ENCODE results near the gene ITPRID2. TPM values are rescaled to one million over a fixed set of nuclear protein-coding genes. Genes with fewer than 3 reads are reported as not detected.

ITPRID2 gene
- total RNA-seq, 1 experiment from 2014 or later, result 375 TPM

- no peak for TF ChIP-seq CTCF (IDR thresholded peaks at IDR 0.05; ENCODE audit: unreplicated experiment)
- BruUV-seq (replicated peaks), result no TSS peak
- CTCF ChIA-PET, result interaction anchor here (0.6 to 1.5 kb wide), 5 partner anchors 12 to 173 kb away, joined by 3 read pairs; no protein-coding TSS in a partner anchor
- intact Hi-C loops (cut with micrococcal nuclease; ENCODE audit: unreplicated experiment), result no loop called here
- no peaks in the 10 kb centered on the region for H3K9me3 Mint-ChIP-seq (ENCODE audit: low read depth, unreplicated experiment)
- H3K36me3 Mint-ChIP-seq (ENCODE audit: insufficient read depth, unreplicated experiment), result peaks cover 91% of the 10 kb centered on the region
- no peak for DNase-seq
- no peaks in the 10 kb centered on the region for H3K27me3 Mint-ChIP-seq (ENCODE audit: unreplicated experiment)
- H3K4me3 Mint-ChIP-seq (ENCODE audit: low read depth, unreplicated experiment), result no peak overlapping the region
- H3K27ac Mint-ChIP-seq (ENCODE audit: unreplicated experiment), result no peak overlapping the region
- H3K4me1 Mint-ChIP-seq (ENCODE audit: low read depth, unreplicated experiment), result peaks cover 59% of the 10 kb centered on the region
Observed at GRCh38 chr2:181911830-181912229, 20.3 kb downstream of the ITPRID2 start.

GRCh38 chr2:181915102-181915501 lies 23.6 kb downstream of the ITPRID2 start:
- BruUV-seq (replicated peaks), result no TSS peak
- no peak for TF ChIP-seq CTCF (IDR thresholded peaks at IDR 0.05; ENCODE audit: unreplicated experiment)
- Mint-ChIP-seq H3K27ac (ENCODE audit: unreplicated experiment) (peak overlapping the region; percentile 63), H3K9me3 (ENCODE audit: low read depth, unreplicated experiment) (no peaks in the 10 kb centered on the region), H3K36me3 (ENCODE audit: insufficient read depth, unreplicated experiment) (peaks cover 84% of the 10 kb centered on the region), H3K27me3 (ENCODE audit: unreplicated experiment) (no peaks in the 10 kb centered on the region), H3K4me1 (ENCODE audit: low read depth, unreplicated experiment) (peaks cover 48% of the 10 kb centered on the region), H3K4me3 (ENCODE audit: low read depth, unreplicated experiment) (peak overlapping the region; percentile 2)
- DNase-seq, result no peak
- intact Hi-C loops (cut with micrococcal nuclease; ENCODE audit: unreplicated experiment), result no loop called here
- CTCF ChIA-PET, result no interaction called here

GRCh38 chr2:181916726-181917718 lies 25.5 kb downstream of the ITPRID2 start:
- DNase-seq, result no peak
- Mint-ChIP-seq H3K4me3 (ENCODE audit: low read depth, unreplicated experiment) (peak overlapping the region; percentile 3), H3K27ac (ENCODE audit: unreplicated experiment) (peak overlapping the region; percentile 20), H3K36me3 (ENCODE audit: insufficient read depth, unreplicated experiment) (peaks cover 81% of the 10 kb centered on the region), H3K27me3 (ENCODE audit: unreplicated experiment) (no peaks in the 10 kb centered on the region), H3K4me1 (ENCODE audit: low read depth, unreplicated experiment) (peaks cover 42% of the 10 kb centered on the region), H3K9me3 (ENCODE audit: low read depth, unreplicated experiment) (no peaks in the 10 kb centered on the region)
- TF ChIP-seq CTCF (IDR thresholded peaks at IDR 0.05; ENCODE audit: unreplicated experiment), result no peak
- no TSS peak for BruUV-seq (replicated peaks)
- CTCF ChIA-PET, result interaction anchor here (1.4 kb wide), 1 partner anchor 161 kb away, joined by 3 read pairs; no protein-coding TSS in a partner anchor
- intact Hi-C loops (cut with micrococcal nuclease; ENCODE audit: unreplicated experiment), result no loop called here

- H3K9me3 Mint-ChIP-seq (ENCODE audit: low read depth, unreplicated experiment), result no peaks in the 10 kb centered on the region
- peaks cover 84% of the 10 kb centered on the region for H3K36me3 Mint-ChIP-seq (ENCODE audit: insufficient read depth, unreplicated experiment)
- TF ChIP-seq CTCF (IDR thresholded peaks at IDR 0.05; ENCODE audit: unreplicated experiment), result no peak
- H3K27ac Mint-ChIP-seq (ENCODE audit: unreplicated experiment), result no peak overlapping the region
- no TSS peak for BruUV-seq (replicated peaks)
- no peak overlapping the region for H3K4me3 Mint-ChIP-seq (ENCODE audit: low read depth, unreplicated experiment)
- CTCF ChIA-PET, result interaction anchor here (0.6 kb wide), 1 partner anchor 877 kb away, joined by 5 read pairs; no protein-coding TSS in a partner anchor
- intact Hi-C loops (cut with micrococcal nuclease; ENCODE audit: unreplicated experiment), result no loop called here
- peaks cover 49% of the 10 kb centered on the region for H3K4me1 Mint-ChIP-seq (ENCODE audit: low read depth, unreplicated experiment)
- H3K27me3 Mint-ChIP-seq (ENCODE audit: unreplicated experiment), result no peaks in the 10 kb centered on the region
- DNase-seq, result no peak
Observed at GRCh38 chr2:181918188-181918587, 26.7 kb downstream of the ITPRID2 start.

All from Calu3 (cell line).